Breast epithelium (tissue), 4 donors: ENCODE data around the gene ABITRAM. TPM values are rescaled to one million over a fixed set of nuclear protein-coding genes. Genes with fewer than 3 reads are reported as not detected.
"Not testable (repeated sequence)": the region's sequence is repeated elsewhere in the genome, so short reads cannot be mapped to it uniquely, and the experiment has no call there.

Experiments
- DNase-seq, 2 donors: peaks; one replicate each; pipeline ENCODE4 v3.0.0-alpha.2; 2019; ENCODE audit warnings: low spot score in 2 of 2
- H3K27ac ChIP-seq, 2 donors: fragments of 200-600 bp; sonication (generic) in 1 of 2; one replicate each; pipeline ENCODE4 v1.5.1; 2016 to 2019; ENCODE audit warnings: mild to moderate bottlenecking in 1 of 2
- H3K27me3 ChIP-seq, 2 donors: fragments of 200-600 bp; sonication (generic) in 1 of 2; one replicate each; pipeline versions ENCODE4 v1.5.1 to v1.6.0; 2017 to 2019; ENCODE audit warnings: control low read depth in 1 of 2, mild to moderate bottlenecking in 1 of 2
- H3K36me3 ChIP-seq: fragments of 200-600 bp; one replicate; pipeline ENCODE4 v1.5.1; 2019
- H3K4me1 ChIP-seq, 2 donors: fragments of 200-600 bp; sonication (generic); one replicate each; pipeline ENCODE4 v1.5.1; 2016 to 2019; ENCODE audit warnings: control low read depth in 1 of 2
- H3K4me3 ChIP-seq, 3 donors: fragments of 200-600 bp; sonication (generic); 1 replicate in 2 of 3; 2 replicates in 1 of 3; pipeline ENCODE4 v1.5.1; 2016 to 2019; ENCODE audit warnings: mild to moderate bottlenecking in 3 of 3, moderate library complexity in 2 of 3
- H3K9me3 ChIP-seq, 2 donors: fragments of 200-600 bp; sonication (generic) in 1 of 2; one replicate each; pipeline ENCODE4 v1.5.1; 2016 to 2019; ENCODE audit warnings: control low read depth in 1 of 2
- CTCF ChIP-seq, 3 donors: fragments of 450-650 bp; IDR thresholded peaks; one replicate each; pipeline ENCODE4 v1.5.1; 2016 to 2017; ENCODE audit warnings: antibody characterized with exemption in 3 of 3, mild to moderate bottlenecking in 3 of 3, moderate library complexity in 3 of 3
- POLR2A ChIP-seq: fragments of 450-650 bp; IDR thresholded peaks from one replicate; pipeline ENCODE4 v1.6.1; 2016; ENCODE audit warnings: antibody characterized with exemption, mild to moderate bottlenecking, moderate library complexity
- POLR2AphosphoS5 ChIP-seq, 3 donors: sonication (generic); formaldehyde crosslinking; IDR thresholded peaks; one replicate each; pipeline ENCODE4 v1.6.1; 2017; ENCODE audit warnings: antibody characterized with exemption in 3 of 3
- intact Hi-C: fragments of 100-400 bp; cut with DNase I; formaldehyde crosslinking; loops from one replicate; pipeline ENCODE4 v1.15.1; 2023; ENCODE audit warnings: low total_unique reads
- total RNA-seq, 3 donors: library from RNA; depleted of rRNA; stranded (reverse); fragments of >200 nt; gene quantifications; one replicate each; pipeline ENCODE4 v1.1.0, GENCODE V29; 2016

Gene ABITRAM
- total RNA-seq, 3 donors from 2014 or later = 9.1 to 13.9 (median 9.5) TPM

DNA sequence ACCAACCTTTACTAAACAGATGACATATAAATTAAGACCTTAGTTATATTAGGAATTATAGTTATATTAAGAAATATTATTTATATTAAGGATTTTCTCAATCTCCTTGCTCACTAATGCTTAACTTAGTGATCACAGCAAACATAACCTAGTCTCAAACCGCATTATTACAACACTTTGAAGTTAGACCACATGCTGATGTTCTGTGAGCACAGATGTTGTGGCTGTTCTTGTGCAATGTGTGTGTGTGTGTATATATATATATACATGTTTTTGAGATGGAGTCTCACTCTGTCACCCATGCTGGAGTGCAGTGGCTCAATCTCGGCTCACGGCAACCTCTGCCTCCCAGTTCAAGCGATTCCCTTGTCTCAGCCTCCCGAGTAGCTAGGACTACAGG is 20.8 kb upstream of the ABITRAM start:
- Histone ChIP-seq H3K27me3 (no peaks in the 10 kb centered on the region), H3K4me3 (no peak overlapping the region), H3K36me3 (peaks cover 3% of the 10 kb centered on the region), H3K4me1 (no peaks in the 10 kb centered on the region), H3K27ac (no peak overlapping the region), H3K9me3 (no peaks in the 10 kb centered on the region)
- no peak for TF ChIP-seq POLR2AphosphoS5 (IDR thresholded peaks at IDR 0.05)
- TF ChIP-seq POLR2A = no peak
- TF ChIP-seq CTCF (IDR thresholded peaks at IDR 0.05) = no peak
- DNase-seq = no peak
- intact Hi-C loops = no loop called here

- no peaks in the 10 kb centered on the region for H3K9me3 ChIP-seq
- H3K36me3 ChIP-seq = peaks cover 3% of the 10 kb centered on the region
- no peak overlapping the region for H3K27ac ChIP-seq
- H3K27me3 ChIP-seq = no peaks in the 10 kb centered on the region
- H3K4me3 ChIP-seq = no peak overlapping the region
- TF ChIP-seq CTCF (IDR thresholded peaks at IDR 0.05) (no peak), POLR2AphosphoS5 (IDR thresholded peaks at IDR 0.05) (no peak), POLR2A (no peak)
- no peak for DNase-seq
- no peaks in the 10 kb centered on the region for H3K4me1 ChIP-seq
- intact Hi-C loops = no loop called here
These were observed 14.7 kb upstream of the ABITRAM start for GRCh38 chr9:108919517-108919916.

DNA sequence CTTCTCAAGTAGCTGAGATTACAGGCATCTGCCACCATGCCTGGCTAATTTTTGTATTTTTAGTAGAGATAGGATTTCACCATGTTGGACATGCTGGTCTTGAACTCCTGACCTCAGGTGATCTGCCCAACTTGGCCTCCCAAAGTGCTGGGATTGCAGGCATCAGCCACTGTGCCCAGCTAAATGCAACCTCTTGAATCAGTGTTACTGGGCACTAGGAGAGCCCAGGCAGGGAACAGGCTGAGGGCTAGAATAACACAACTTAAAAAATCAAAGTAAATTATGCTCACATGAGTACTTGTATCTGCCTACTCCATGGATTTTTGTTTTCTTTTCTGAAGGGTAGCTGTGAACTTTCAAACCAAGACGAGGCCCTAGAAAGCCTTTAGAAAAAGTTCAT is 13.8 kb upstream of the ABITRAM start:
- H3K36me3 ChIP-seq, H3K4me1 ChIP-seq, intact Hi-C loops, H3K4me3 ChIP-seq, DNase-seq, H3K9me3 ChIP-seq, H3K27ac ChIP-seq, H3K27me3 ChIP-seq: not testable (repeated sequence)

GRCh38 chr9:108921200-108921599 is 13.0 kb upstream of the ABITRAM start:
- Histone ChIP-seq H3K4me3 (no peak overlapping the region), H3K27ac (no peak overlapping the region), H3K27me3 (no peaks in the 10 kb centered on the region), H3K9me3 (no peaks in the 10 kb centered on the region), H3K4me1 (no peaks in the 10 kb centered on the region), H3K36me3 (peaks cover 3% of the 10 kb centered on the region)
- TF ChIP-seq POLR2A (no peak), CTCF (IDR thresholded peaks at IDR 0.05) (no peak), POLR2AphosphoS5 (IDR thresholded peaks at IDR 0.05) (no peak)
- no peak for DNase-seq
- intact Hi-C loops = no loop called here

DNA sequence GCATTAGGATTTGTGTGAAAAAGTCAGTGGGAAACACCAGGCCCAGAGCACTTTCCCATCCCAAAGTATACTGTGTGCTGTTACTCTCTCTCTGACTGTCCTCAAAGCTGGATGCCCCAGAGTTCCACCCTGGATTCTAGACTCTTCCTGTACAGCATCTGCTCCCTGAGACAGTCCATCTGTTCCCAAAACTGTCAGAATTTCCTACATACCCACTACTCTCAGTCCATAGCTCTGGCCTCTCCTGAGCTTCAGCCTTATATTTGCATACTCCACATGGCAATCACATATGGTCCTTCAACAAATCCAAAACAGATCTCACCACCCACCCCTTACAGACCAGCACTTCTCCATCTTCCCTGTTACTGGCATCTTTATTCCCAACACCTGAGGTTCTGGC is 9.7 kb upstream of the ABITRAM start:
- intact Hi-C loops = no loop called here
- TF ChIP-seq POLR2A (no peak), POLR2AphosphoS5 (IDR thresholded peaks at IDR 0.05) (no peak), CTCF (IDR thresholded peaks at IDR 0.05) (no peak)
- H3K36me3 ChIP-seq = no peaks in the 10 kb centered on the region

DNA sequence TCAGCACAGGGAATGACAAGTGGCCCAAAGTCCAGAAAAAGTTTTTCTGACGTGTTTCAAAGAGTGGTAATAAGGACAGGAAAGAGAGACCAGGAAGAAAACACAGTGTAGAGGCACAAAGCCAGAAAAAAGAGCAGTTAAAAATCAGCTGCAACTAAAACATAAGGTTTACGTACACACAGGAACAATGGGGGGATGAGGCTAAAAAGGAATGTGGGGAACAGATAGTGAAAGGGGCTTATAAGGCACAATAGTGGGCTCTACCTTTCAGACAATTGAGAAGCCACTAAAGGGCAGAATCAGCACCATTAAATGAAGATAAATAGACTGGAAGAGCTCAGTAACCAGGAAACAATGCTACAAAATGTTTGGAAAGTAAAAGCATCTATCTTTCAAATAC is 5.8 kb upstream of the ABITRAM start:
- DNase-seq = no peak
- Histone ChIP-seq H3K9me3 (no peaks in the 10 kb centered on the region), H3K27ac (no peak overlapping the region), H3K4me1 (peaks cover 0 to 10% of the 10 kb centered on the region in 2 donors), H3K27me3 (no peaks in the 10 kb centered on the region), H3K4me3 (no peak overlapping the region), H3K36me3 (no peaks in the 10 kb centered on the region)
- no peak for TF ChIP-seq CTCF (IDR thresholded peaks at IDR 0.05)
- no peak for TF ChIP-seq POLR2A
- TF ChIP-seq POLR2AphosphoS5 (IDR thresholded peaks at IDR 0.05) = no peak
- intact Hi-C loops = no loop called here

More for the DNA sequence above, 9.7 kb upstream of the ABITRAM start:
- Histone ChIP-seq H3K27ac (no peak overlapping the region), H3K9me3 (no peaks in the 10 kb centered on the region), H3K27me3 (no peaks in the 10 kb centered on the region), H3K4me3 (no peak overlapping the region), H3K4me1 (no peaks in the 10 kb centered on the region)
- no peak for DNase-seq
